Measurements from ENCODE around the gene TMTC2. TPM values are rescaled to one million over a fixed set of nuclear protein-coding genes. Genes with fewer than 3 reads are reported as not detected.

Gene TMTC2
- polyA plus RNA-seq, 3 donors: 36.4 to 41.4 (median 37.4) TPM

DNA sequence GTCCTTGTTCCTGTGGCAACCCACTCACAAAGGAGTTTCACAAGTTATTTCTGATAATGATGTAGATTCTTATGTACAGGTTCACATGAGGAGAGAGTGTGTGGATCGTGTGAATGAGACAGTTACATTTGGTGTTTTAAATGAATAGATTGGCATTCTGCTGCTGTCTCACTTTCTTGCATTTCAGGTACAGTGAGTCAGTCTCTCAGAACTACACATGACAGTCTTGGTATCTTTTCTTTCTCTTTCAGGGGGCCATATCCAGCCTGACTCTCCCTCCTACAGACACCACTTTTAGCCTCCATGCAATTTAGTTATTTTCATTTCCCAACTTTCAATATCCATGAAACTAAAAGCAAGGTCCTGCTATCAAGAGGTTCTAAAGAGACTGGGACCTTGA, 19.9 kb upstream of the TMTC2 start:
- DNase-seq (ENCODE audit: extremely low read depth in 1 of 11, low read depth in 9 of 11, low spot score in 4 of 11): no peak

GRCh38 chr12:82671673-82672195, 15.0 kb upstream of the TMTC2 start:
- DNase-seq (ENCODE audit: extremely low read depth in 1 of 11, low read depth in 9 of 11, low spot score in 4 of 11): no peak

GRCh38 chr12:82672811-82673495, 13.8 kb upstream of the TMTC2 start:
- DNase-seq (ENCODE audit: extremely low read depth in 1 of 11, low read depth in 9 of 11, low spot score in 4 of 11): no peak

- DNase-seq (ENCODE audit: extremely low read depth in 1 of 11, low read depth in 9 of 11, low spot score in 4 of 11): no peak
These were observed 13.0 kb upstream of the TMTC2 start for GRCh38 chr12:82673698-82674097.

DNA sequence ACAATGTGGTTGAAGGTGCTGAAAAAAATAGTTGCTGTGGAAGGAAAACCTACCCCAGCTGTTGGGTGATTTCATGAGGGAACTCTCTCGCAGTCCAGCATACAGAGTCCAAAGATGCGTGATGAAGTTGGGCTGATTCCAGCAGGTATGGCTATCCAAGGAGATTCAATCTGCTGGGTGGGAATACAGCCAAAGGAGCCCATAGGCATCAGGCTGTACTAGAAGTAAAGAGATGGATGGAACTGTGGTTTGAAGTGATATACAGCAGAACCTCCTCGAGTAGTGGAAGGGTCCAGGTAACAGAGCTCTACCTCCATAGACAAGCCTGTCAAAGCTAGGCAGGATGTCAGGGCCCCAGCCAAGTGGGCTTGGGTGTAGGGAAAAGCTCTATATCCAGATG, 11.5 kb upstream of the TMTC2 start:
- no peak for DNase-seq (ENCODE audit: extremely low read depth in 1 of 11, low read depth in 9 of 11, low spot score in 4 of 11)

DNA sequence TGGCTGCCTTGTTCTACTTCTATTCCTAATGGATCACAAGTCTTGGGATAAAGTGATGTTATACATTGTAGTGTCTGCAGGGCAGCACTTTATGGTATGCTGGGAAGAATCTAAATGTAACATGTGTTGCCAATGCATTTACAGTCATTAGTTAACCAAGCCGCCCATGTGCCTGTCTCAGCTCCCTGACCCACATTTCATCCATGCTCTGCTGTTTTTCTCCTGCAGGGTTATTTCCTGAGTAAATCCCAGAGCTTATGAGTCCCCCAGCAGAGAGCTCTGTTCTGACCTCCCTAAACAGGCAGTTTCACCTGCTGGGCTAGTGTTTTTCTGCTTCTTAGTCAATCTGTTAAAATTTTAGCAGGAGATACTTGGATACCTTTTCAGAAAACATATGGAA, 4.4 kb upstream of the TMTC2 start:
- peak in 1 of 11 donors; percentile 12 for DNase-seq (ENCODE audit: extremely low read depth in 1 of 11, low read depth in 9 of 11, low spot score in 4 of 11)

- no peak for DNase-seq (ENCODE audit: extremely low read depth in 1 of 11, low read depth in 9 of 11, low spot score in 4 of 11)
These were observed 3.9 kb upstream of the TMTC2 start for GRCh38 chr12:82682851-82683261.

DNA sequence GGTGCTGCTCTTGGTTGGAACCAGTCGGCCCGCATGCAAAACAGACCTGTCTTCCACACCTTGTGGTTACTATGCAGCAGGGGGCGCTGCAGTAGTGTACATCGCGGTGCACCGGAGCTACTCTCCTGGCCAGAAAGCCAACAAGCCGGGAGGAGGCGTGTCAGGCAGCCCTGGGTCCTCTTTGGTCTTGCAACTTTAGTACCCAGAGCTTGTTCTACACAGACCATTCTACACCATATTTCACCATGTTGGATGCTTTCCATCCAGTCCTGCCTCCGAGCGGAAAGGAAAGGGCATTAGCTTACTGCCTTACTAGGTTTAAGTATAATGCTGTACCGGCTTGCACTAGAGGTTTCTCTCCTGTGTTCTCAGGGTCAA, 927 bp upstream of the TMTC2 start:
- DNase-seq (ENCODE audit: extremely low read depth in 1 of 11, low read depth in 9 of 11, low spot score in 4 of 11): peak; percentile 83 to 94 (median 91)

DNA sequence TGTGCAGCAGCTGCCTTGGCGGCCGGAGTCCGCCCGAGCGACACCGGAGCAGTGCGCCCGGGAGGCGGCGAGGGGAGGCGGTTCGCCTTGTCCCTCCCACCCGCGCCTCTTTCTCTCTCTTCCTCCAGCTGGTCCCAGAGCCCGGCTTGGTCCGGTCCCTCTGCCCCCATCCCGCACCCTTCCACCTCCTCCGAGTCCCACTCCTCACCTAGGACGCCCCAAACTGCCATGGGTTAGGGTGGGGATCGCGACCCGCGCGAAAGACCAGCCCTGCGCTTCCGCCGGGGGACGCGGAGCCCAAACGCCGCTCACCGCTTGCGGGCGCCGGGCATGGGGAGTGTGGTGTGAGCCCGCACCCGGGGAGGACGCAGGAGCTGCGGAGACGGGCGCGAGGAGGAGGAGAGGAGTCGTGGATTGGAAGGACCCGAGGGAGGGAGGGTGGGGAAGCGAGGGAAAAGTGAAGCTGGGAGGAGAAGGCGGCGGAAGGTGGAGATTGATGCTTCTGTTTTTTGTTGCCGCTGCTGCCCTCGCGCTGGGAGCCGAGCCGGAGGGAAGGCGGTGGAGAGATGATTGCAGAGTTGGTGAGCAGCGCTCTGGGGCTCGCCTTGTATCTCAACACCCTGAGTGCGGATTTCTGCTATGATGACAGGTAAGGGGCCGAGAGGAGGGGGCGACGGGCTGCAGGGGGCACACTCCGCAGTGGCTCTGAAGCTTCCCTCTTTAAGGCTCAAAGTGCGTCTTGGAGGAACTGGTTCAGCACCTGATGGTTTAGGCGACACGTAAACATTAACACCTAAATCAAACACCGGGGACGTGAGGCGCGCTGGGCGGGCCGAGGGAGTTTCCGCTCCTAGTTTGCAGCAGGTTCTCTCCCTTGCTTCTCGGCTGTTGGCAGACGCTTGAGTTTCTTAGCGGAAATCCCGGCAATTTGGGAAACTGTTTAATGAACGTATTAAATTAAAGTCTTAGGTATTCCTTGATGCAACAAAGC, 610 bp downstream of the TMTC2 start:
- peak in 8 of 11 donors; percentile 26 to 50 (median 44) for DNase-seq (ENCODE audit: extremely low read depth in 1 of 11, low read depth in 9 of 11, low spot score in 4 of 11)

DNA sequence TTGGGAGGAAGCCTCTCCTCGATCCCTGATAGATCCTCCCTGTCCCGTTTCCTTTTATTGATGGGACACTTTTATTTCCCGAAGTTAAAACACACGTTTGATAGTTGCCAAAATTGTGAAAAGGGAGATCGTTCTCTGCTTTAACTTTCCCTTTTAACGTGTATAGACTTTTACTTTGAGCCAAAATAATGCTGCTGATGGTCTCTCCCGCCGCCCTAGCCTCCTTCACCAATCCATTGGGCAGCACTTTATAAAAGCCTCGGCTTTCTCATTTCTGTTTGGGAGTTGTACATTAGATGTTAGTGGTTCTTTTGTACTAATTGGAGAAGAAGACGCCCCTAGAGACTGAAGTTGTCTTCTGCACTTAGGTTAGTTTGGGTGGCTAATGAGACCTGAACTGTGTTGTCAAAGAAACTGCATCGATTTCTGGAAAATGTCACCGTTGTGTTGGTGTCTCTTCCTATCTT, 1.4 kb downstream of the TMTC2 start:
- peak in 1 of 11 donors; percentile 19 for DNase-seq (ENCODE audit: extremely low read depth in 1 of 11, low read depth in 9 of 11, low spot score in 4 of 11)

DNA sequence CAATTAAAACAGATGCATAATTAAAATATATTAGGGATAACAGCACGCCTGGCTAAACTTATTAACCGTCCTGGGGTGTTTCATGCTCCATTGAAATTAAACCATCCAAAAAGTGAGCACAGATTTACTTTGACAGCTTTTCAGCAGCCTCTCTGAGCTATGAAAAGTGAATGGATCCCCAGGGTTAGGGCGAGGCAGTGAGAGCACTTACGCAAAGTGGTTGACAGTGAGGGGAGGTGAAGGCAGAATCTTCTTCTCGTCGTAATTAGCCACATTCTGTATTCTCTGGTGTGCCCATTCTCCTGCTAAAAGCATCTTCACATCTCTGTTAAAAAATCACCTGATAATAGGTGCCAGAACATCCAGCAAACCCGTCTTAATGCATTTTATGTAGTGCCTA, 1.9 kb downstream of the TMTC2 start:
- DNase-seq (ENCODE audit: extremely low read depth in 1 of 11, low read depth in 9 of 11, low spot score in 4 of 11): no peak

DNA sequence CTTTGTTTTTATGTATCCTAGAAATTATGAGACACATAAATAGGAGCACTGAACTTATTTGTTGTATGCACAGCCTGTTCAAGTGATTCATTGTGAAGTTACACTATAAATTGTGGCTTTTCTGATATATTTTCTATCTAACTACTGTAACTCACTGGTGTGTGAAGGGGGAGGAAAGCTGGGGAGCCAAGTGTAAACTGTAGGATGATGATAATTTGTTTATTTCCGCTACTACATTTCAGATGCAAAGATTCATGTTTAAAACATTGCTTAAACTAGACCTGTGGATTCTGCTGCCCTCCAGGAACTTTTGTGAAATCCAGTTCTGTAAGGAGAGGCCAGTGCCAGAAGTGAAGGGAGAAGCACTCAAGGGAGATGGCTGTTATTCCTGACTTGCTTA, 3.3 kb downstream of the TMTC2 start:
- no peak for DNase-seq (ENCODE audit: extremely low read depth in 1 of 11, low read depth in 9 of 11, low spot score in 4 of 11)

DNA sequence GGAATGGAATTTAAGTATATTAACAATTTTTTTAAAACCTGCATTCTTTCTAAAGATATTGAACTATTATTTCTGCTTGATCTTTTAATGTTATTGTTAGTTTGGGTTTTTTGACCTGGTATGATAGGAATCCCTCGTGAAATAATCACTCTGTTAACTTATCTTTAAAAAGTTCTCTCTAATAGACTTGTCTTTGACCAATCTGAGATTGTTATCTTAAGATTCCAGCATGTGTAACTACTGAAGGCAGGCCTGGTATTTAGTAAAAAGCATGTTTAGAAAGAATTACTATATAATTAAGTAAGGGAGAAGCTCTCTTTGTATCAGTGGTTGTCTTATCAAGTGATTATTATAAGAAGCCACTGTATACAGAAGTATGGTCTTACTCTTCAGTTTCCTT, 4.8 kb downstream of the TMTC2 start:
- DNase-seq (ENCODE audit: extremely low read depth in 1 of 11, low read depth in 9 of 11, low spot score in 4 of 11): no peak

DNA sequence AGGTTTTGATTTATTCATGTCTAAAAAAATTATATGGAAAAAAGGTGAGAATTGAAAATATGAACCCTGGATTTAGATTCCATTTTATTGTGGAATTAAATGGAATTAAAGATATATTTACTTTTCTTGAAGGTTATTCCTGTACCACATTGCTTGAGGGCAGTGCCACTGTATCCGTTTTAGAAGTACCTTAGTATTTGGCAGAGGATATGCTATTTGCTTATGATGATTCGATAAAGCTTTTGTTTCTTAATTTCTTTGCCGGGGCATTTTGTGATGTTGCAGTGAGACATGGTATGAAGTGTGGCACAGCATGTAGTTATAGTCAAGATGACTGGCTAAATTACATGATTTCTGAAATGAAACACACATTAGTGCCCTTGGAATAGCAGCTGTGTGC, 7.6 kb downstream of the TMTC2 start:
- DNase-seq (ENCODE audit: extremely low read depth in 1 of 11, low read depth in 9 of 11, low spot score in 4 of 11): no peak

DNA sequence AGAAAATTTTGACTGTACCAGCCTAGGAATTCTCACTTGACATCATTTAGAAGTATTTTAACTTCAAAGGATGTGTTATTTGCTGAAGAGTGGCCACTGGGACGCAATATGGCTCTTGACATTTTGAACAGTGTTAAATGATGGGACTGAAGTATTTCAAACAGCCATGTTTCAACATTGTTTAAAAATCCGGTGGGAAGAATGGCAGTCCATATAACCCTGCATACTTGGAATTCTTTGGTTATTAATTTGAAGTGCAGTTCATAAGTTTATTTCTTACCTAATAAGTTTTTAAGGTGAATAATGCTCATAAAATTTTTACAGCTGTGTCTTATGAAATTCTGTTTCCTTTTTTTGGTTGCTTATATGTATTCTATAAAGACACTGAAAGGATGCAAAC, 8.3 kb downstream of the TMTC2 start:
- no peak for DNase-seq (ENCODE audit: extremely low read depth in 1 of 11, low read depth in 9 of 11, low spot score in 4 of 11)

GRCh38 chr12:82695531-82695930, 8.8 kb downstream of the TMTC2 start:
- no peak for DNase-seq (ENCODE audit: extremely low read depth in 1 of 11, low read depth in 9 of 11, low spot score in 4 of 11)

- no peak for DNase-seq (ENCODE audit: extremely low read depth in 1 of 11, low read depth in 9 of 11, low spot score in 4 of 11)
These were observed 9.8 kb downstream of the TMTC2 start for GRCh38 chr12:82696543-82696942.

DNA sequence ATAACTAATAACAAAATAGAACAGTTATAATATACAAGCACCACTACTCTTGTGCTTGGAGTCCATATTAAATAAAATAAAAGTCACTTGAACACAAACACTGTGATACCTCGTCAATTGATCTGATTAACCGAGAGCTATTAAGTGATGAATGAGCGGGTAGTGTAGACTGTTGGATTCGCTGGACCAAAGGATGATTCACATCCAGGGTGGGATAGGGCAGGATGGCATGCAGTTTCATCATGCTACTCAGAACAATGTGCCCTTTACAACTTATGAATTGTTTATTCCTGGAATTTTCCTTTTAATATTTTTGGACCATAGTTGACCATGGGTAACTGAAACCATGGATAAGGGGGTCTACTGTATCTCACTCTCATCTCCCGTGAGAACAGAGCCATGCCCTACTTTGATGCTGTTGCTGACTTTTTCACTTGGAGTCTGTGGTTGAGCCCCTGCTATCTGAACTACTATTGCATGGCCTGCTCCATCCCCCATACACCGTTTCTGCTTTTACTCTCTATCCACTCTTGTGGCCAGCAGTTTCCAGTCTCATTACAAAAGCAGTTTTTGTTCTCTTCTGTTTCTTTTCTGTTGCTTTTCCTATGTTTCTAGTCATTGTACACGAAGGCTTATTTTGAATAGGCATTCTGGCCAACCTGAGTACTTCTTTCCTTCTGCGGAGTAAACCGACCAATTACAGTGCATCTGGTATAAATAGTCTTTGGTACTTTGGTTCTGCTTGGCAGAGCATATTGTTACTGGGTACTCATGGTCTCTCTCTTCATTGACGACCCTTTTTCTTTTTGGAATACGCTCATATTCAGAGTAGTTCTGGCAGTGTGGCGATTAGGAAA, 12.2 kb downstream of the TMTC2 start:
- DNase-seq (ENCODE audit: extremely low read depth in 1 of 11, low read depth in 9 of 11, low spot score in 4 of 11): no peak

DNA sequence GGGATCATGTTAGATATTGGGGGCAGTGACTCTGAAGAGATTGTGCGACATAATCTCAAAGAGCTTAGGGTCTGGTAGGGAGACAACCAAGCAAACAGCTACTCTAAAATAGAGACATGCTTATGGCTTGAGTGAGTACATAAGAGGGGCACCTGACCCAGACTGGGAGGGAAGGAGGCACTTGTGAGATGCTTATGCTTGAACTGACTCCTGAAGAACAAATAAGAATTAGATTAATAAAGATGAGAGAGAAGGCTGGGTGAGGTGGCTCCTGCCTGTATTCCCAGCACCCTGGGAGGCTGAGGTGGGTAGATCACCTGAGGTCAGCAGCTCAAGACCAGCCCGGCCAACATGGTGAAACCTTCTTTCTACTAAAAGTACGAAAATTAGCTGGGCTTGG, 19.1 kb downstream of the TMTC2 start:
- DNase-seq (ENCODE audit: extremely low read depth in 1 of 11, low read depth in 9 of 11, low spot score in 4 of 11): no peak

Data from renal cortex interstitium (tissue), 11 donors.